HEK293 (cell line): Measurements from ENCODE around the gene CLNK.

Experiments used
- CTCF ChIA-PET: fragments of 350-600 bp; formaldehyde crosslinking; extraction: SDS; loops from one replicate; lab custom pipeline; 2021; ENCODE audit warnings: antibody characterized with exemption; lab: Yijun Ruan, JAX
- POLR2A ChIA-PET: fragments of 300-600 bp; formaldehyde crosslinking; extraction: SDS; loops from one replicate; lab custom pipeline; 2020; ENCODE audit warnings: antibody characterized with exemption, inconsistent platforms; lab: Yijun Ruan, JAX
- H3K27ac ChIP-seq: fragments of 200-500 bp; sonication (Bioruptor generic); 2 replicates; pipeline ENCODE4 v1.5.1; 2014; ENCODE audit warnings: low read depth, low read length, control low read depth, inconsistent platforms; ENCODE audit errors: extremely low read depth
- H3K36me3 ChIP-seq, 2 experiments: fragments of 200-500 bp in 1 of 2; sonication (Bioruptor generic) in 1 of 2; 1 replicate in 1 of 2; 2 replicates in 1 of 2; pipeline ENCODE4 v1.5.1; 2014 to 2017; ENCODE audit warnings: inconsistent platforms in 2 of 2, low read length in 2 of 2; ENCODE audit not compliant: control insufficient read depth in 2 of 2, insufficient read depth in 1 of 2
- H3K4me1 ChIP-seq: fragments of 200-500 bp; sonication (Bioruptor generic); 2 replicates; pipeline ENCODE4 v1.5.1; 2014; ENCODE audit warnings: mild to moderate bottlenecking, low read length, inconsistent platforms; ENCODE audit not compliant: control insufficient read depth, insufficient read depth
- H3K4me3 ChIP-seq: 2 replicates; pipeline ENCODE4 v1.5.1; 2011; ENCODE audit warnings: low read depth, mild to moderate bottlenecking, control low read depth, low read length, moderate library complexity
- H3K9me3 ChIP-seq: fragments of 200-500 bp; sonication (Bioruptor generic); 2 replicates; pipeline ENCODE4 v1.5.1; 2014; ENCODE audit warnings: low read depth, low read length, inconsistent platforms; ENCODE audit not compliant: control insufficient read depth, insufficient read depth
- HOXC10 ChIP-seq: sonication (generic); formaldehyde crosslinking; IDR thresholded peaks from 2 replicates; pipeline ENCODE4 v1.8.1; 2023; ENCODE audit warnings: mild to moderate bottlenecking, missing genetic modification reagents
- ZBTB20 ChIP-seq: fragments of 450-650 bp; formaldehyde crosslinking; IDR thresholded peaks from 2 replicates; pipeline ENCODE4 v1.5.1; 2016; ENCODE audit warnings: missing biosample characterization, missing genetic modification characterization
- ZFP3 ChIP-seq: fragments of 450-650 bp; formaldehyde crosslinking; IDR thresholded peaks from 2 replicates; pipeline ENCODE4 v1.5.1; 2016; ENCODE audit warnings: low read depth, missing biosample characterization, missing genetic modification characterization
- ZNF155 ChIP-seq: fragments of 450-650 bp; formaldehyde crosslinking; IDR thresholded peaks from 2 replicates; pipeline ENCODE4 v1.5.1; 2016; ENCODE audit warnings: missing biosample characterization, missing genetic modification characterization
- ZNF555 ChIP-seq: fragments of 450-650 bp; formaldehyde crosslinking; conservative IDR thresholded peaks from 2 replicates; pipeline ENCODE4 v1.5.1; 2017; ENCODE audit warnings: missing biosample characterization, mild to moderate bottlenecking, missing genetic modification characterization, inconsistent platforms
- ZNF561 ChIP-seq: fragments of 450-650 bp; IDR thresholded peaks from 2 replicates; pipeline ENCODE4 v1.5.1; 2018; ENCODE audit warnings: missing biosample characterization, missing genetic modification characterization, borderline replicate concordance
- TF ChIP-seq, protein P1 (sequence below): fragments of 450-650 bp; formaldehyde crosslinking; IDR thresholded peaks from 2 replicates; pipeline ENCODE4; 2016; ENCODE audit warnings: missing biosample characterization, missing genetic modification characterization
- TF ChIP-seq, protein P2 (sequence below): fragments of 450-650 bp; formaldehyde crosslinking; IDR thresholded peaks from 2 replicates; pipeline ENCODE4 v1.5.1; 2016; ENCODE audit warnings: missing biosample characterization, missing genetic modification characterization, borderline replicate concordance
- TF ChIP-seq, protein P3 (sequence below): fragments of 450-650 bp; formaldehyde crosslinking; IDR thresholded peaks from 2 replicates; pipeline ENCODE4 v1.5.1; 2016; ENCODE audit warnings: missing biosample characterization, missing genetic modification characterization
- TF ChIP-seq, protein P4 (sequence below): fragments of 450-650 bp; formaldehyde crosslinking; IDR thresholded peaks from 2 replicates; pipeline ENCODE4 v1.5.1; 2016; ENCODE audit warnings: missing biosample characterization, missing genetic modification characterization

The CLNK gene

DNA sequence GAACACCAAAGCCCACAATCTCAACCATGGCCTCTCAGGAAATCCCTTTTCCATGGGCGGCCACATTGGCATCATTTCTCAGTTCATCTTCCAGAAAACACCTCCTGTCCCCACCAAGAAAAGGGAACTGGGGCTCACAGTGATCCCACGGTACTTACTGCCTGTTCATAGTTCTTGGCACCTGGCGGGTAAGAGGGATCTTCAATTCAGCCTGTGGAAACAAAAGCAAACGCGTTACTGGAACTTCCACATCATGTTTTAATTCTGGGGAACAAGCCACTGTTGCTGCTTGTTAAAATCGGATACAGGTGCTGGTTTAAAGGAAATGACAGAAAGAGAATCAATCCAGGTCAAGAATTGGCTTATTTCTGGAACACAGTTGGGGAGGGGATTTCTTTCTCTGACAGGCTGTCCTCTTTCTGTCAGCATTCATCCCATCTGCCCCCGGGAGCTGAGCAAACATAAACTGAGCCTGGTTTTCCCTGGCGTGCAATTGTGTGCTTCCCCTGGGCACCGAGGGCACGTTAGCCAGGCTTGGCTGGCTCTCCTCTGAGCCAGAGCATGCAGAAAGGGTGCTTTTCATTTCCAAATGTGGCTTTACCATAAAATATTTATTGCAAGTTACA is 16.8 kb downstream of the CLNK start:
- no peaks in the 10 kb centered on the region for H3K9me3 ChIP-seq
- POLR2A ChIA-PET, result no interaction called here
- peaks cover 2% of the 10 kb centered on the region; the same call in 1 of the 2 replicates for H3K4me1 ChIP-seq
- no peak overlapping the region for H3K4me3 ChIP-seq
- H3K27ac ChIP-seq, result no peak overlapping the region
- TF ChIP-seq ZNF561 (tag by site-specific recombination), result 0 out of 2 replicates have a peak, but pooled peaks have one; percentile 22
- TF ChIP-seq, protein P1, sequence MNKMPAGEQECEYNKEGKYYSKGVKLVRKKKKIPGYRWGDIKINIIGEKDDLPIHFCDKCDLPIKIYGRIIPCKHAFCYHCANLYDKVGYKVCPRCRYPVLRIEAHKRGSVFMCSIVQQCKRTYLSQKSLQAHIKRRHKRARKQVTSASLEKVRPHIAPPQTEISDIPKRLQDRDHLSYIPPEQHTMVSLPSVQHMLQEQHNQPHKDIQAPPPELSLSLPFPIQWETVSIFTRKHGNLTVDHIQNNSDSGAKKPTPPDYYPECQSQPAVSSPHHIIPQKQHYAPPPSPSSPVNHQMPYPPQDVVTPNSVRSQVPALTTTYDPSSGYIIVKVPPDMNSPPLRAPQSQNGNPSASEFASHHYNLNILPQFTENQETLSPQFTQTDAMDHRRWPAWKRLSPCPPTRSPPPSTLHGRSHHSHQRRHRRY (tag by site-specific recombination), result no peak
- TF ChIP-seq, all 188 proteins: peak for 1
- CTCF ChIA-PET, result no interaction called here
- H3K36me3 ChIP-seq, result no peaks in the 10 kb centered on the region

DNA sequence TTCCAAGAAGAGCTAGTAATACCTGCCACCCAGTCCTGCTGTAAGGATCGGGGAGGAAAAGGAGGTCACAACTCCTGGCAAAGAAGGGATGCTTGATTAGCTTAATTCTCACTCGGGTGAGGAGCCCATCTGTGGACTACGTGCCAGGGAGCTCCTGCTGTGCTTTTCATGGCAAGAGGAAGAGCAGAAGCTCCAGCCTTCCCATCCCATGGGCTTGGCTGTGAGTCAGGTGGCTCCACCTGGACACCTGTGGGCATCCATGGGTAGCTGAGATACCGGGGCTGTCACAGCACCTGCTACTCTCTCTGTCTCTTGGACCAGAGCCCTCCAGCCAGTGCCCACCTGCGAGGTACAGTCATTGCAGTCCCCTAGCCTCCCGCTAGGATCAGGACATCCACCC is 18.0 kb downstream of the CLNK start:
- no peak for TF ChIP-seq HOXC10 (CRISPR knock-in tag)
- TF ChIP-seq ZFP3 (tag by site-specific recombination), result no peak
- TF ChIP-seq ZNF155 (tag by site-specific recombination), result no peak
- Histone ChIP-seq H3K27ac (no peak overlapping the region), H3K36me3 (no peaks in the 10 kb centered on the region), H3K9me3 (no peaks in the 10 kb centered on the region), H3K4me1 (peaks cover 2% of the 10 kb centered on the region; the same call in 1 of the 2 replicates), H3K4me3 (no peak overlapping the region)
- POLR2A ChIA-PET, result no interaction called here
- CTCF ChIA-PET, result no interaction called here

DNA sequence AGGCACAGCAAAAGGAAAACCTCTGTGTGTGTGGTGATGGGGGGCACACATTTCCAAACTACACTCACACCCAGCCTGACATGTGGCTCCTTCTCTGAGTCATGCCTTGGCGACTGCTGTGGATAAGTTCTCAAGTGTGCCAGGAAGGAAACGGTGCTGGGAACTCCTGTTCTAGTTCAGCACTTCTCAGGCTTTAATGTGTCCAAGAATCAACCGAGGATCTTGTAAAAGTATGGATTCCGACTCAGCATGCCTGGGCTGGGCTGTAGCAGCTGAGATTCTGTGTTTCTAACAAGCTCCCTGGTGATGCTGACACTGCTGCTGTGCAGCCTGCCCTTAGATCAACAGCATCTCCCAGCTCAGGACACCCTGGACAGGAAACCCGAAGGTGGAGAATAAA is 20.2 kb downstream of the CLNK start:
- H3K27ac ChIP-seq, result no peak overlapping the region
- no peak overlapping the region for H3K4me3 ChIP-seq
- CTCF ChIA-PET, result interaction anchor here (0.6 kb wide), 1 partner anchor 9 kb away, joined by 5 read pairs; no protein-coding TSS in a partner anchor
- no peaks in the 10 kb centered on the region for H3K9me3 ChIP-seq
- POLR2A ChIA-PET, result no interaction called here
- peaks cover 2% of the 10 kb centered on the region; the same call in 1 of the 2 replicates for H3K4me1 ChIP-seq
- H3K36me3 ChIP-seq, result no peaks in the 10 kb centered on the region
- TF ChIP-seq, protein P2, sequence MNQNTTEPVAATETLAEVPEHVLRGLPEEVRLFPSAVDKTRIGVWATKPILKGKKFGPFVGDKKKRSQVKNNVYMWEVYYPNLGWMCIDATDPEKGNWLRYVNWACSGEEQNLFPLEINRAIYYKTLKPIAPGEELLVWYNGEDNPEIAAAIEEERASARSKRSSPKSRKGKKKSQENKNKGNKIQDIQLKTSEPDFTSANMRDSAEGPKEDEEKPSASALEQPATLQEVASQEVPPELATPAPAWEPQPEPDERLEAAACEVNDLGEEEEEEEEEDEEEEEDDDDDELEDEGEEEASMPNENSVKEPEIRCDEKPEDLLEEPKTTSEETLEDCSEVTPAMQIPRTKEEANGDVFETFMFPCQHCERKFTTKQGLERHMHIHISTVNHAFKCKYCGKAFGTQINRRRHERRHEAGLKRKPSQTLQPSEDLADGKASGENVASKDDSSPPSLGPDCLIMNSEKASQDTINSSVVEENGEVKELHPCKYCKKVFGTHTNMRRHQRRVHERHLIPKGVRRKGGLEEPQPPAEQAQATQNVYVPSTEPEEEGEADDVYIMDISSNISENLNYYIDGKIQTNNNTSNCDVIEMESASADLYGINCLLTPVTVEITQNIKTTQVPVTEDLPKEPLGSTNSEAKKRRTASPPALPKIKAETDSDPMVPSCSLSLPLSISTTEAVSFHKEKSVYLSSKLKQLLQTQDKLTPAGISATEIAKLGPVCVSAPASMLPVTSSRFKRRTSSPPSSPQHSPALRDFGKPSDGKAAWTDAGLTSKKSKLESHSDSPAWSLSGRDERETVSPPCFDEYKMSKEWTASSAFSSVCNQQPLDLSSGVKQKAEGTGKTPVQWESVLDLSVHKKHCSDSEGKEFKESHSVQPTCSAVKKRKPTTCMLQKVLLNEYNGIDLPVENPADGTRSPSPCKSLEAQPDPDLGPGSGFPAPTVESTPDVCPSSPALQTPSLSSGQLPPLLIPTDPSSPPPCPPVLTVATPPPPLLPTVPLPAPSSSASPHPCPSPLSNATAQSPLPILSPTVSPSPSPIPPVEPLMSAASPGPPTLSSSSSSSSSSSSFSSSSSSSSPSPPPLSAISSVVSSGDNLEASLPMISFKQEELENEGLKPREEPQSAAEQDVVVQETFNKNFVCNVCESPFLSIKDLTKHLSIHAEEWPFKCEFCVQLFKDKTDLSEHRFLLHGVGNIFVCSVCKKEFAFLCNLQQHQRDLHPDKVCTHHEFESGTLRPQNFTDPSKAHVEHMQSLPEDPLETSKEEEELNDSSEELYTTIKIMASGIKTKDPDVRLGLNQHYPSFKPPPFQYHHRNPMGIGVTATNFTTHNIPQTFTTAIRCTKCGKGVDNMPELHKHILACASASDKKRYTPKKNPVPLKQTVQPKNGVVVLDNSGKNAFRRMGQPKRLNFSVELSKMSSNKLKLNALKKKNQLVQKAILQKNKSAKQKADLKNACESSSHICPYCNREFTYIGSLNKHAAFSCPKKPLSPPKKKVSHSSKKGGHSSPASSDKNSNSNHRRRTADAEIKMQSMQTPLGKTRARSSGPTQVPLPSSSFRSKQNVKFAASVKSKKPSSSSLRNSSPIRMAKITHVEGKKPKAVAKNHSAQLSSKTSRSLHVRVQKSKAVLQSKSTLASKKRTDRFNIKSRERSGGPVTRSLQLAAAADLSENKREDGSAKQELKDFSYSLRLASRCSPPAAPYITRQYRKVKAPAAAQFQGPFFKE (tag by site-specific recombination), result no peak
- TF ChIP-seq ZNF555 (no peak), ZBTB20 (no peak)
- TF ChIP-seq, protein P3, sequence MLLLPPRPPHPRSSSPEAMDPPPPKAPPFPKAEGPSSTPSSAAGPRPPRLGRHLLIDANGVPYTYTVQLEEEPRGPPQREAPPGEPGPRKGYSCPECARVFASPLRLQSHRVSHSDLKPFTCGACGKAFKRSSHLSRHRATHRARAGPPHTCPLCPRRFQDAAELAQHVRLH (tag by site-specific recombination), result no peak
- TF ChIP-seq, protein P4, sequence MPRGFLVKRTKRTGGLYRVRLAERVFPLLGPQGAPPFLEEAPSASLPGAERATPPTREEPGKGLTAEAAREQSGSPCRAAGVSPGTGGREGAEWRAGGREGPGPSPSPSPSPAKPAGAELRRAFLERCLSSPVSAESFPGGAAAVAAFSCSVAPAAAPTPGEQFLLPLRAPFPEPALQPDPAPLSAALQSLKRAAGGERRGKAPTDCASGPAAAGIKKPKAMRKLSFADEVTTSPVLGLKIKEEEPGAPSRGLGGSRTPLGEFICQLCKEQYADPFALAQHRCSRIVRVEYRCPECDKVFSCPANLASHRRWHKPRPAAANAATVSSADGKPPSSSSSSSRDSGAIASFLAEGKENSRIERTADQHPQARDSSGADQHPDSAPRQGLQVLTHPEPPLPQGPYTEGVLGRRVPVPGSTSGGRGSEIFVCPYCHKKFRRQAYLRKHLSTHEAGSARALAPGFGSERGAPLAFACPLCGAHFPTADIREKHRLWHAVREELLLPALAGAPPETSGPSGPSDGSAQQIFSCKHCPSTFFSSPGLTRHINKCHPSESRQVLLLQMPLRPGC (tag by site-specific recombination), result no peak
